ENCODE results near the gene CUX1.

Gene CUX1

GRCh38 chr7:101970801-101971200 is 153.4 kb downstream of the CUX1 start:
- H2AFZ ChIP-seq (ENCODE audit: low read depth) = no peak overlapping the region
- H3K79me2 ChIP-seq (ENCODE audit: insufficient read depth, low read depth) = peaks cover 4% of the 10 kb centered on the region; the same call in 1 of the 2 replicates
- no peak overlapping the region for H3K4me3 ChIP-seq (IDR thresholded peaks at IDR 0.05; ENCODE audit: insufficient read depth, low read depth, low read length)
- H3K9ac ChIP-seq = no peak overlapping the region
- no peak overlapping the region for H3K4me2 ChIP-seq
- no peak overlapping the region for H3K27ac ChIP-seq
- no peaks in the 10 kb centered on the region for H3K36me3 ChIP-seq (ENCODE audit: insufficient read depth)
- H3K27me3 ChIP-seq (ENCODE audit: insufficient read depth, low read depth) = no peaks in the 10 kb centered on the region
- H4K20me1 ChIP-seq (ENCODE audit: insufficient read depth) = no peaks in the 10 kb centered on the region
- H3K4me1 ChIP-seq (ENCODE audit: low read depth, poor library complexity, severe bottlenecking) = no peaks in the 10 kb centered on the region
- no peak for TF ChIP-seq CTCF (conservative IDR thresholded peaks at IDR 0.05; ENCODE audit: low read depth, low read length)

- Histone ChIP-seq H3K79me2 (ENCODE audit: insufficient read depth, low read depth) (peaks cover 4% of the 10 kb centered on the region; the same call in 1 of the 2 replicates), H3K27me3 (ENCODE audit: insufficient read depth, low read depth) (no peaks in the 10 kb centered on the region), H2AFZ (ENCODE audit: low read depth) (no peak overlapping the region), H3K4me3 (IDR thresholded peaks at IDR 0.05; ENCODE audit: insufficient read depth, low read depth, low read length) (no peak overlapping the region), H3K27ac (no peak overlapping the region), H3K4me1 (ENCODE audit: low read depth, poor library complexity, severe bottlenecking) (no peaks in the 10 kb centered on the region), H3K36me3 (ENCODE audit: insufficient read depth) (no peaks in the 10 kb centered on the region), H3K9ac (no peak overlapping the region), H3K4me2 (no peak overlapping the region), H4K20me1 (ENCODE audit: insufficient read depth) (no peaks in the 10 kb centered on the region)
- TF ChIP-seq CTCF (conservative IDR thresholded peaks at IDR 0.05; ENCODE audit: low read depth, low read length) = no peak
Observed at GRCh38 chr7:101971457-101971856, 154.0 kb downstream of the CUX1 start.

- no peaks in the 10 kb centered on the region for H3K4me1 ChIP-seq (ENCODE audit: low read depth, poor library complexity, severe bottlenecking)
- no peak for TF ChIP-seq CTCF (conservative IDR thresholded peaks at IDR 0.05; ENCODE audit: low read depth, low read length)
Observed at GRCh38 chr7:101972627-101973026, 155.2 kb downstream of the CUX1 start.

GRCh38 chr7:101973130-101973529 is 155.7 kb downstream of the CUX1 start:
- Histone ChIP-seq H3K4me1 (ENCODE audit: low read depth, poor library complexity, severe bottlenecking) (no peaks in the 10 kb centered on the region), H3K9ac (no peak overlapping the region), H3K4me3 (IDR thresholded peaks at IDR 0.05; ENCODE audit: insufficient read depth, low read depth, low read length) (no peak overlapping the region), H2AFZ (ENCODE audit: low read depth) (no peak overlapping the region), H3K36me3 (ENCODE audit: insufficient read depth) (no peaks in the 10 kb centered on the region), H4K20me1 (ENCODE audit: insufficient read depth) (no peaks in the 10 kb centered on the region), H3K27ac (no peak overlapping the region), H3K79me2 (ENCODE audit: insufficient read depth, low read depth) (no peaks in the 10 kb centered on the region; the same call in 1 of the 2 replicates), H3K4me2 (no peak overlapping the region), H3K27me3 (ENCODE audit: insufficient read depth, low read depth) (no peaks in the 10 kb centered on the region)
- no peak for TF ChIP-seq CTCF (conservative IDR thresholded peaks at IDR 0.05; ENCODE audit: low read depth, low read length)

More at GRCh38 chr7:101972627-101973026, 155.2 kb downstream of the CUX1 start:
- Histone ChIP-seq H3K27ac (no peak overlapping the region), H4K20me1 (ENCODE audit: insufficient read depth) (no peaks in the 10 kb centered on the region), H3K4me3 (IDR thresholded peaks at IDR 0.05; ENCODE audit: insufficient read depth, low read depth, low read length) (no peak overlapping the region), H3K4me2 (no peak overlapping the region), H3K36me3 (ENCODE audit: insufficient read depth) (no peaks in the 10 kb centered on the region), H3K27me3 (ENCODE audit: insufficient read depth, low read depth) (no peaks in the 10 kb centered on the region), H3K79me2 (ENCODE audit: insufficient read depth, low read depth) (no peaks in the 10 kb centered on the region; the same call in 1 of the 2 replicates), H2AFZ (ENCODE audit: low read depth) (no peak overlapping the region), H3K9ac (no peak overlapping the region)

Data from KMS-11 (cell line).